Bone marrow (tissue), 2 donors: Measurements from ENCODE around the gene SLX4IP.

ENCODE experiments used
- DNase-seq, 2 donors: peaks; one replicate each; lab custom pipeline; 2025; lab: John Stamatoyannopoulos, UW

SLX4IP gene

GRCh38 chr20:10663756-10664155 is 228.7 kb downstream of the SLX4IP start:
- no peak for DNase-seq

- DNase-seq, result no peak
Observed at GRCh38 chr20:10665027-10665561, 230.0 kb downstream of the SLX4IP start.

GRCh38 chr20:10665791-10666190 is 230.7 kb downstream of the SLX4IP start:
- DNase-seq, result no peak

DNA sequence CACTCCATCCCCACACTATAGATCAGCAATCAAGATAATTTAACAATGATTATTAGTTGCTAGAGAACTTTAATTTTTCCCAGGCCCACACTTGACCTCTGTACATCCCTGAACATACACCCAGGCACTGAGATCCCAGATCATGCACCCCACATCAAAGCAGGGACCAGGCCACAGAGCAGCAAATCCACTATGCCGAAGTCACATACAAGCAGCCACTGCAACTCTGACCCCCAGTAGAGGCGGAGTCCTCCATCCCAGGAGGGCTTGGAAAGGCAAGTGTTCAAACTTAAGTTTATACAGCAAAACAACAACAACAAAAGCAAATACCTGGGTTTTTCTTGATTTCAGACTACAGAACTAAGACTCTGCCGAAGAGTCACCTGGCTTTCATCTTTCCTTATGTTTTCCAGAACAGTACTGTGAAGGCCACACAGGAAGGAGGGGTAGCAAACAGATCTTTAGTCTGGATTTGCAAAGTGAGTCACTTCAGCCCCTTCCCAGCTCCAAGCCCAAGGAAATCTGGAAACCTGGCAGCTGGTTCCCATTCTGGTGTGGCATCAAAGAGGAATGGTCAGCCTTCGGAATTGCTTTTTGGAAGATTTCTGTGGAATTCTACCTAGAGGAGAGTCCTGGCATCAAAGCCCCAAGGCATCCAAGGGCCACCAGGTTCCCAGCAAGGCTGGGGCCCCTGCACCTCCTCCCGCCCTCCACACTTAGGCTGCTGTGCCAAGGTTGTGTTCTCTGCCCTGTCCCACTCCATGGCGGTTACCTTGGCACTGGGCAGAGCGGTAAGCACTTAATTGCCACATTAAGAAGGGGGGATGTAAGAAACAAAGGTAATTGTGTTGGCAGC is 231.3 kb downstream of the SLX4IP start:
- DNase-seq, result no peak

DNA sequence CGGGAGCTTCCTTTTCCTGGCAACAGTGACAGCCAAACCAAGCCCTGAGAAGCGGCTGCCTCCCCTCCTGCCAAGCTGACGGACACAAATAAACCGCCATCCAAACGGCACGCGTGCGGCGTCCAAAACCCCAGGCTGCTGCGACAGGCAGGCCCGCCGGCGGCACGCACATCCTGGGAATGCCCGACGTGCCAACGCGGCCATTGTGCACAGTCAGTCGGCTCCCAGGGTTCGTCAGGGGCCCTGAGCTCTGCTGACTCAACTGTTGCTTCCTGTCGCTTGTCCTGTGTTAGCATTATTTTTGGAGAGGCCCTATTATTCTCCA is 231.9 kb downstream of the SLX4IP start:
- DNase-seq, result no peak

GRCh38 chr20:10667560-10668167 is 232.6 kb downstream of the SLX4IP start:
- no peak for DNase-seq

DNA sequence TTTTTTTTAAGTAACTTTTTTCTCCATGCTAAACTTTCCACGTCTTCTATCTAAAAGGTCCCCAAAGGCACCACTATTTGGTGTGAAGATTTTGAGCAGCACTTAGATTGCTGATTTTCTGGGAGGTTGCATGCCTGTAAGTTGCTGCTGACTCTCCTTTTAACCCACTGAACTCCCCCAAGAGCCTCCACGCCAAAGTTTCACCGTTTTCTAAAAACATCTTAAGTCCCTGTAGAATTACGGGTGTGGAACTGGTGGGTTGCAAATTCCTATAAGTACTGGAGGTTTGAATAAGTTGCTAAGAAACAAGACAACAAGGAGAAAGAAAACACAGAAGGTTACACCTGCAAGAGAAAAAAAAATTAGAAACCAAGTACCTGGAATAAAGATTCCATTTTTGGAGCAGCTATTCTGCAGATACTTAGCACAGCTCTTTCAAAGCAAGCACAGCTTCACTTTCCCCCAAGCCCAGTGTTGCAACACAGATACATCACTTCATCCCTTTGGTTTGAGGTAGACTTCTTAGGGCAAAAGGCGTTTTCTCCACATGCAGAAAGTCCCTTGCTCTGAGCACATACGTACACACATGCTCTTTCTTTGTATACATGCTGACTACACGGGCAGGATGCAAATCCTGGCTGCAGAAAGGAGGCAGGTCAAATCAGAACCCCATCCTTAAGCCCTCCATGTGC is 233.7 kb downstream of the SLX4IP start:
- DNase-seq, result no peak

DNA sequence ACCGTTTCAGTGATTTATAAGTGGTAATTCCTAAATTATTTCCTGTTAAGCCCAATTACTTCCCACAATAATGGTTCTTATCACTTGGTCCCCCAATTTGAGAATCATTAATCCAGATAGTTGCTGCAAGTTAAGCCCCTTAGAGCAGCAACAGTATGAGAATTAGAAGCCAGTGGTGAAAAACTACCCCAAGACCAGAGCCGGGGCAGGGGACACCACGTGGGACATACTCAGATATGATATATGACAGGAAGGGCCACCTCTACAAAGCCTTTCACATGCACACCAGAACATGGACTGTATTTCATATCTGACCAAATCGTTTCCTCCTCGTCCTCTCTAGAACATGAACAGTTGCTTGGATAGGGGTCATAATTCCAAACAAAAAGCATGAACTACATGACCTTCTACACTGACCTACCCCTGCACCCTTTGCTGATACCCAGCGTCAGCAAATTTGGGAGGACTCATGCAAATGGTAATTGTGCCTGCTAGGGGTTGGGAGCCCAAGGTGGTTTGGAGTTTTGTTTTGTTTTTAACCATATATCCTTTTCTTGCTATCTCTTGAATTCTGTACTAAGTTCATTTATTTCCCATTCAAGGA is 234.8 kb downstream of the SLX4IP start:
- DNase-seq, result no peak

GRCh38 chr20:10670501-10671220 is 235.6 kb downstream of the SLX4IP start:
- no peak for DNase-seq

DNA sequence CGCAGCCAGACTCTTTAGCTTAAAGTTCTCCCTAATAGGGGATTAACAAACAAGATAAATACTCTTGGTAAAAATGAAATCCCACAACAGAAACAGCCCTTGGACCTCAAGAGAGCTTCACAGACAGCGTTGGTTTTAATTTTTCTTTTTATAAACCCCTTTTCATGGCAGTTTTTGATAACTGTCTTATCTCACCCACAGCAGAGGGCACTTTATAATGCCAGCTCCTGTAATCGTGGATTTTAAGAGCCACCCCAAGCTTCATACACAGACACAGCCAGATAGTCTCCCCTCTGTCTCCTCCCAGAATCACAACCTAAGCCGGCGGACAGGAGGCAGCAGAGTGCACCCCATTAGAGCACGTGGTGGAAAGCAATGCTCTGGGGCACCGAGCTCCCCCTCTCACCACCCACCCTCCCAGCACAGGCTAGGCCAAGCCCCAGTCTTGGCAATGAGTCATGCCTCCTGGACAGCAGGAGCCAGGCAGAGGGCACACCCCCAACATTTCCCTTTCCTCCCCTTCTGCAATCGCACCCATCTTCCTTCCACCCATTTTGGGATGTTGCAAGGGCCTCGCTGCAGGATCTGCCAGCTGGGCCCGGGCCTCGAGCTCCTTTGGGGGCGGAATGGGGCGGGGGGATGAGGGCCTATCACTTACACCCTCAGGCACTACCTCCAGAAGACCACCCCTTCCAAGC is 236.3 kb downstream of the SLX4IP start:
- peak; percentile 37 to 93 for DNase-seq

- DNase-seq, result no peak
Observed at GRCh38 chr20:10671919-10672623, 237.0 kb downstream of the SLX4IP start.

DNA sequence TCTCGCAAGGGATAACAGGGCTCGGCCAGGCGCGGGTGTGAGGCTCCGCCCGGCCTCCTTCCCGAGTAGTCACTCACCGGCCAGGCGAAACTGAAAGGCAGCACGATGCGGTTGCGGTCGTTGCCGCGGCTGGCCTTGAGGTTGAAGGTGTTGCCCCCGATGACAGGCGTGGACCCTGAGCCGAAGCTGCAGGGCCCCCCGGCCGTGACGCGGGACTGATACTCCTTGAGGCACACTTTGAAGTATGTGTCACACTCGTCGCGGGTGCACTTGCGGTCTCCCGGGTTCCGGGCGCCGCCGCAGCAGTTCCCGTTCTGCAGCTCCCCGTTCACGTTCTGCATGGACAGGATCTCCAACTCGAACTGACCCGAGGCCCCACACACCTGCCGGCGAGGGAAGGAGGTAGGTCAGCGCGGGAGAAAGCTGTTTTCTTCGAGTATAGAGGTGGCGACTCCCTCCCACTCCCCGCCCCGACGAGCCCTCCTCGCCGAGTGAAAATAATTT is 237.6 kb downstream of the SLX4IP start:
- peak; percentile 12 to 42 for DNase-seq

DNA sequence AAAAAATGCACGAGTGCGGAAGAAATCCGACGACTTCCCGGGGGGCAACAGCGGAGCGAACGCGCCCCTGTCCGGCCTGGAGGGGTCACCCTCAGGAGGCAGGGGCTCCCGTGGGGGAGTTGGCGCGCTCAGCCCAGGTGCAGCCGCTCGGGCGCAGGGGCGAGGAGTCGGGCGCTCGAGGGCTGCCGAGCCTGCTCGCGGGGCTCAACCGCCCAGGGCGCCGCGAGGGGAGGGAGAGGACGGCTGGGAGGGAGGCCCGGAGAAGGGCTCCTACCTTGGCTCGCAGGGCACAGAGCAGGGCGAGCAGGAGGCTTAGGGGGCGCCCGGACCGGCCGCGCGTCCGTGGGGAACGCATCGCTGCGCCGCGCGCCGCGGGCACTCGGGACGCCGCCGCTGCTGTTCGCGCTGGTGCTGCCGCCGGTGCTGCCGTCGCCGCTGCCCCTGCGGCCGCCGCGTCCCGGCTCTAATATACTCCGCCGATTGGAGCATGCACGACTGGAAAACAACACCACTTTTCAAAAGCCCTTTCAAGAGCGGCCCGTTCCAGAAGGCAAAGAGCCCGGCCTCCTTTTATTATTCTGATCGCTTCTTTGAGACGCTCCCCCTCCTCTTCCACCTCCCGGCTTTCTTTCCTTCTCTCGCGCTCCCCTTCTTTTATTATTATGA is 238.2 kb downstream of the SLX4IP start:
- DNase-seq, result peak in 1 of 2 donors; percentile 32

DNA sequence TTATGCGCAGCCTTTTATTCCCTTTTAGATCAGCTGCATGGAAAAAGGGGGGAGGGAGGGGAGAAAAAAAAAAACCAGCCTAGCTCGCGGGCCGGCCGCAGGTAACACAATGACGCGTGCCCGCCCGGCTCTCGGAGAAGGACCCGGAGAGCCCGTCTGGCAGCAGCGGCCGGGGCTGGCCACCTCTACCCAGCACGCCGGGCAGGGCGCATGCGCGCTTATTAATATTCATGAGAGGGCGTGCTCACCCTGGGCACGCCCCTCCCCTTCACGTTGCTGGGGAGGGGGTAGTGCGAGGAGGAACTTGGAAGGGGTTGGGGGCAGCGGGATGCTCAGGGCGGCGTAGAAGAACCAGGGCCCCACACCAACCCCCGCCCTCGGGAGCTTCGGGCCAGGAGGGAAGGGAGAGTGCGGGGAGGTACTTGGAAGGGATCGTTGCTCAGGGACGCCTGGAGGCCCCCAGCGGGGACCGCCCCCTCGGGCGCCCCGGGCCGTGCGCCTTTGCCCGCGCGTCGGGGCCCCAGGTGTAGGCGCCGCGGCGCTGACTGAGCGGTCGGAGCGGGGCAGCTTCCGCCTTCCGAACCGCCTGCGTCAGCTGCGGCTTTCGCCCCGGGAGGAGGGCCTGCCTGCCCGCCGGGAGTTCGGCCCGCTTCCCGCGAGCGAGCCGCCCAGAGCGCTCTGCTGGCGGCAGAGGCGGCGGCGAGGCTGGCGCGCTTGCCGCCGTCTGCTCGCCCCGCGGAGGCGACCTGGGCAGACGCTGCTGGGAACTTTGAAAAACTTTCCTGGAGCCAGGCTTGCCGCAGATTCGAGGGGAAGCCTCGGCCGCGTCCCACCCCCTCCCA is 239.0 kb downstream of the SLX4IP start, which contains the start of gene JAG1:
TSS of gene JAG1 (minus strand) at position 158 of the 842 bp plus-strand sequence. CDS start 469 bp downstream, outside the sequence.
- peak; percentile 54 to 78 for DNase-seq

GRCh38 chr20:10674684-10675449 is 239.8 kb downstream of the SLX4IP start:
- peak; percentile 64 to 65 for DNase-seq

- DNase-seq, result no peak
Observed at GRCh38 chr20:10675450-10675848, 240.3 kb downstream of the SLX4IP start.

- peak in 1 of 2 donors; percentile 14 for DNase-seq
Observed at GRCh38 chr20:10676518-10676917, 241.4 kb downstream of the SLX4IP start.
